Parathyroid adenoma (tissue), 2 donors: Measurements from ENCODE around the gene P2RX1.

Experiments used
- H2AFZ ChIP-seq: fragments of 300-600 bp; sonication (generic); one replicate; pipeline ENCODE4 v1.7.0; 2017; ENCODE audit warnings: antibody characterized with exemption, mild to moderate bottlenecking
- H3K27ac ChIP-seq: fragments of 300-600 bp; sonication (generic); one replicate; pipeline ENCODE4 v1.7.0; 2017
- H3K27me3 ChIP-seq: fragments of 300-600 bp; sonication (generic); one replicate; pipeline ENCODE4 v1.7.0; 2017; ENCODE audit warnings: low read length; ENCODE audit not compliant: control insufficient read depth, insufficient read depth
- H3K36me3 ChIP-seq: fragments of 300-600 bp; sonication (generic); one replicate; pipeline ENCODE4 v1.7.0; 2017; ENCODE audit warnings: low read length; ENCODE audit not compliant: control insufficient read depth, insufficient read depth
- H3K4me1 ChIP-seq: fragments of 300-600 bp; sonication (generic); one replicate; pipeline ENCODE4 v1.7.0; 2017; ENCODE audit warnings: control low read depth
- H3K4me2 ChIP-seq: fragments of 300-600 bp; sonication (generic); one replicate; pipeline ENCODE4 v1.7.0; 2017; ENCODE audit warnings: low read length
- H3K4me3 ChIP-seq: fragments of 300-600 bp; sonication (generic); one replicate; pipeline ENCODE4 v1.7.0; 2017; ENCODE audit warnings: low read depth, low read length
- H3K79me2 ChIP-seq: fragments of 300-600 bp; sonication (generic); one replicate; pipeline ENCODE4 v1.7.0; 2017; ENCODE audit warnings: control low read depth
- H3K9ac ChIP-seq: fragments of 300-600 bp; sonication (generic); one replicate; pipeline ENCODE4 v1.7.0; 2017; ENCODE audit warnings: mild to moderate bottlenecking
- H3K9me3 ChIP-seq: fragments of 300-600 bp; sonication (generic); one replicate; pipeline ENCODE4 v1.7.0; 2017; ENCODE audit warnings: low read length; ENCODE audit not compliant: control insufficient read depth
- TF ChIP-seq, protein P1 (sequence below): fragments of 300-600 bp; sonication (generic); IDR thresholded peaks from one replicate; pipeline ENCODE4 v1.7.0; 2017; ENCODE audit warnings: antibody characterized with exemption, mild to moderate bottlenecking
- donor health status: primary hyperparathyroidism.

Gene P2RX1

DNA sequence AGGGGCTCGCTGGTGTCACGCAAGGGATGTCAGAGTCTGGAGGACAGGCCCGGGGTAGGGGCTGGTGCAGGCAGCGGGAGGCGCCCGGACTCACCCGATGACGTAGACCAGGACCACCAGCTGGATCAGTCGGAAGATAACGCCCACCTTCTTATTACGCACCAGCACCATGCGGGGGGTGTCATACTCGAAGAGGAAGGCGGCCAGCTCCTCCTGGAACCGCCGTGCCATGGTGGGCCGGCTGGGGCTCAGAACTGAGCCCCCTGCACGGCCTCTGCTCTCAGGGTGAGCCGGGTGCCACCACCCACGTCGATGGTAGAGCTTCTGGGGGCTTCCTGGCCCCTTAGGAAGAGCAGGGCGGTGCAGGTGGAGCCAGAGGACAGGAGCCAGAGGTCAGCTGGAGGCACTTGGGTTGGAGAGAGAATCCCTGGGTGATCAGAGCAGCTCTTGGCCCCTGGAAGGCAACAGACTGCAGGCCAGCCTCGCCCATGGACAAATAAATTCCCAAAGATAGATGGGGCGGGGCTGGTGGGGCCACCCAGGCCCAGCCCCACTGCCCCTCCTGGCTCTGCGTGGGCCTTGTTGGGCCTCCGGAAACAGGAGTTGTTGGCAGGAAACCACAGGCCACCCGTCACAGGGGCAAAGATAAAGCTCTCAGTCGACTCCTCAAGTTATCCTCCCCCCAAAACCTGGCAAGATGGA, at the start of gene P2RX1:
Gene P2RX1, minus strand, starts transcription at position 471 of the 702 bp plus-strand sequence. Its CDS starts 240 bp downstream, at position 231.
- H3K4me1 ChIP-seq = peaks cover 7% of the 10 kb centered on the region
- H3K36me3 ChIP-seq = no peaks in the 10 kb centered on the region
- no peak within 1 kb of the TSS for H3K9ac ChIP-seq
- peak within 1 kb of the TSS; percentile 64 for H2AFZ ChIP-seq
- peak within 1 kb of the TSS; percentile 42 for H3K27ac ChIP-seq
- no peaks in the 10 kb centered on the region for H3K9me3 ChIP-seq
- H3K4me3 ChIP-seq = no peak within 1 kb of the TSS
- no peaks in the 10 kb centered on the region for H3K27me3 ChIP-seq
- TF ChIP-seq, protein P1, sequence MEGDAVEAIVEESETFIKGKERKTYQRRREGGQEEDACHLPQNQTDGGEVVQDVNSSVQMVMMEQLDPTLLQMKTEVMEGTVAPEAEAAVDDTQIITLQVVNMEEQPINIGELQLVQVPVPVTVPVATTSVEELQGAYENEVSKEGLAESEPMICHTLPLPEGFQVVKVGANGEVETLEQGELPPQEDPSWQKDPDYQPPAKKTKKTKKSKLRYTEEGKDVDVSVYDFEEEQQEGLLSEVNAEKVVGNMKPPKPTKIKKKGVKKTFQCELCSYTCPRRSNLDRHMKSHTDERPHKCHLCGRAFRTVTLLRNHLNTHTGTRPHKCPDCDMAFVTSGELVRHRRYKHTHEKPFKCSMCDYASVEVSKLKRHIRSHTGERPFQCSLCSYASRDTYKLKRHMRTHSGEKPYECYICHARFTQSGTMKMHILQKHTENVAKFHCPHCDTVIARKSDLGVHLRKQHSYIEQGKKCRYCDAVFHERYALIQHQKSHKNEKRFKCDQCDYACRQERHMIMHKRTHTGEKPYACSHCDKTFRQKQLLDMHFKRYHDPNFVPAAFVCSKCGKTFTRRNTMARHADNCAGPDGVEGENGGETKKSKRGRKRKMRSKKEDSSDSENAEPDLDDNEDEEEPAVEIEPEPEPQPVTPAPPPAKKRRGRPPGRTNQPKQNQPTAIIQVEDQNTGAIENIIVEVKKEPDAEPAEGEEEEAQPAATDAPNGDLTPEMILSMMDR = no peak
- no peaks in the 10 kb centered on the region for H3K79me2 ChIP-seq
- H3K4me2 ChIP-seq = no peak within 1 kb of the TSS

DNA sequence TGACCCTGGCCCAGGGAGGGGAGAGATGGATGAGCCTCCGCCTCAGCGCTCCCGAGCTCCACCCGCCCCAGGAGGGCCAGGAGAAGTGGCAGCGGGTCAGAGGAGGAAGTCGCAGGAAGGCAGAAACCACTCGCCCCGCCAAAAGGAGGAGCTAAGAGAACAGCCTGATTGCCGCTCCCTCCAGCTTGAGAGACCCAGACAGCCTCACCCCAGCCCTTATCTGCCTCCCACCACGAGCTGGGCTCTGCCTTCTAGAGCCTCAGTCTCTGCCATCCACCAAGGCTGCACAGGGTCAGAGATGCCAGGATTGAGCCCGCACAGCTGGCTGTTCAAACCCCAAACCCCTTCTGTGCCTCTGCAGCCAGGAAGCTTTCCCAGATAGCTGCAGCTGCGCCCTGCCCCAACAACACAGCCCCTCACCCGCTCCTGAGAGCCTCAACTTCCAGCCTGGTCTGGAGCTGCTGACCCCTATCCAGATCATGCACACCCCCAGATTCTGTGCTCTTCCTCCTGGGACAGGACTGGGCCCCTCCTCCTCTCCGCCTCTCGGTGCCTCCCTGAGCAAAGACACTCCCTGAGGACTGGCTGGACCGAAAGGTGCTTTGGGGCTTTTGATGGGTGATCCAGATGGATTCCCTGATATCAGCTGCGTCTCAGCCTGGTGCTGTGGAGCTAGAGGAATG, 49.0 kb upstream of the P2RX1 start:
- Histone ChIP-seq H3K4me3 (no peak overlapping the region), H3K79me2 (no peaks in the 10 kb centered on the region), H3K4me2 (peak overlapping the region; percentile 36), H3K9me3 (no peaks in the 10 kb centered on the region), H3K27ac (no peak overlapping the region), H3K36me3 (no peaks in the 10 kb centered on the region), H3K27me3 (no peaks in the 10 kb centered on the region), H3K4me1 (no peaks in the 10 kb centered on the region), H3K9ac (no peak overlapping the region), H2AFZ (peak overlapping the region; percentile 19)
- TF ChIP-seq, protein P1 = no peak

DNA sequence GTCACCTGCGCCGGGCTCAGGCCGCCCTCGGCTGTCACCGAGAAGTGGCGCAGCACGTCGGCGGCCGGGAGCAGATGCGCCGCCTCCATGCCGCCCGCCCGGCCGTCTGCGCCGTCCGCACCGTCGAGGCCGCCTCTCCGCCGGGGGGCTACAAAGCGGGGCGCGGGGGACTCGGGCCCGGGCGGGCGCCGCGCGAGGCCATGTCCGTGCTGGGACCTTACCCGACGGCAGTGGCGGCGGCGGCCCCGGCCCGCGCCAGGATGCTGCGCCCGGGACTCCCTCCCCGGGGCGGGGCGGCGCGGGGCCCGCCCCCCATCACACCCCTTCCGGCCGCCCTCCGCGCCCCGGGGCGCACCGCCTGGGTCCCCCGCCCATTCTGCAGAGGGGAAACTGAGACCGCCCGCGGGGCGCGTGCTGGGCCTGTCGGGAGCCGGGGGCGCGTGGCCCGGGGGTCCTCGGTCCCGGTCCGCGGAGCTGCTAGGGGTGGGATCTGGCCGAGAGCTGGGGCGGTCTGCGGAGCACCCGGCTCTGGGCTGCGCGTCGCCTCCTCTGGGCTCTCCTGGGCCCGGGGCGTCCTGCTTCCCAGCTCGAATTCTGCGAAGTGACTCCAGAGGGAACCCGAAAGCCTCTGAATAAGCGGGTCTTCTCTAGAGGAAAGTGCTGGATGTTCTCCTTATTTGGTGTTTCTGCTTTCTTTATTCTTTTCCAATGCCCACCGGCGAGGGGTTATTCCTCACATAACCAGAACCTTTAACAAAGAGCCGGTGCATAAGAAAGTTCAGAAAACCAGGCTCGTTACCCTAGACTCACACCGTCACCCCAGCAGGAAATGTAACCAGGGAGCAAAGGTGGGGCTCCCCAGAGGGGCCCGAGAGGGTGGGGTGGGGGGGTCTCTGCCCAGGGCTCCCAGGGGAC, 48.2 kb upstream of the P2RX1 start, which contains the start of gene ATP2A3:
Gene ATP2A3, minus strand, starts transcription at position 235 of the 915 bp plus-strand sequence. Its CDS starts 146 bp downstream, at position 89.
- Histone ChIP-seq H3K9ac (no peak within 1 kb of the TSS), H3K27me3 (no peaks in the 10 kb centered on the region), H3K4me3 (peak within 1 kb of the TSS; percentile 37), H3K36me3 (no peaks in the 10 kb centered on the region), H3K79me2 (no peaks in the 10 kb centered on the region), H2AFZ (peak within 1 kb of the TSS; percentile 19), H3K4me1 (no peaks in the 10 kb centered on the region), H3K4me2 (peak within 1 kb of the TSS; percentile 36), H3K27ac (no peak within 1 kb of the TSS), H3K9me3 (no peaks in the 10 kb centered on the region)
- TF ChIP-seq, protein P1 = no peak

DNA sequence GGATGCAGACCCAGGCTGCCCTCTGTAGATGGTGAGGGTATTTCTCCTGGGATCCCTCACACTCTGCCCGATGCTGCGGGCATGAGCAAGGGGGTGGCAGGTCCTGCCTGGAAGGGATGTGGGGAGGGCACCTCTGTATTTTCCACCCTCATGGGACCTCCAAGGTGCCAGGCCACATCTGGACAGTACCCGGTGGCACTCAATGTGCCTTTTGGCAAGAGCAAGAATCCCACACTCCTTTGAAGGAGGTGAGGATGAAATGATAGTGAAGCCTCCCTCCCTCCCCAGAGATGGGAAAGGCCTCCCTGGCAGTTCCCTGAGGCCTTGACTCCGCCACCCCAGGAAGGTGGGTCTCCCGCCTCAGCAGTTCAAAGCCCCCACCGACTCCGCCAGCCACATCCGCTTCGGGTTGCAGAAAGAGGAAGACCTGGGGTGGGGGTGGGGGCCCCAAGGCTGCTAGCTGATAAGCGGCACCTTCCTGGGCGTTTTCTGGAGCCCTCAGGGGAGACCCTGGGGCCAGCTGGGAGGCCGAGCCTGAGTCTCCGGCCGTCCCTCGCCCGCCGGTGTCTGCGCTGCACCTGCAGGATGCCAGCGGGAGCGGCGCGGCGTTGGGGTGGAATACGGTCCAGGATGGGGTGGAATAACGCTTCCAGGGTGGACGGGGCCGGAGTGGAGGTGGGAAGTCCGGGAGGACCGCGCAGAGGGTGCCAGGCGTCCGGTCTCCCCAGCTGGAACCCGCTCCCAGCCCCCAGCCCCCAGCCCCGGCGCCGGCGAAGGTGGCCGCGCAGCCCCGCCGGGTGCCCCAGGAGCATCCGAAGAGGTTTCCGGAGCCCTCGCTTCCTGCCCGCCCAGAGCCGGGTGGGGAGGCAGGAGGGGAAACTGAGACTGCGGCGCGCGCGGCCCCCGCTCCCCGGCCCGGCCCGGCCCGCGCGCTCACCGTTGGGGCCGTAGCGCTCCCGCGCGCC, 47.3 kb upstream of the P2RX1 start:
- Histone ChIP-seq H3K79me2 (no peaks in the 10 kb centered on the region), H3K27me3 (no peaks in the 10 kb centered on the region), H3K4me2 (no peak overlapping the region), H3K9me3 (no peaks in the 10 kb centered on the region), H2AFZ (no peak overlapping the region), H3K36me3 (no peaks in the 10 kb centered on the region), H3K4me1 (no peaks in the 10 kb centered on the region), H3K9ac (no peak overlapping the region), H3K27ac (no peak overlapping the region), H3K4me3 (peak overlapping the region; percentile 5)
- TF ChIP-seq, protein P1 = no peak
